ENCODE measurements around the gene IKBKE. TPM values are rescaled to one million over a fixed set of nuclear protein-coding genes. Genes with fewer than 3 reads are reported as not detected.
A peak's percentile ranks its signal among the peaks of the same experiment; 100 is the strongest.

The IKBKE gene
- total RNA-seq, 2 experiments from 2014 or later = 15.3 to 17.2 TPM

- Mint-ChIP-seq H3K9me3 (ENCODE audit: low read depth) (no peaks in the 10 kb centered on the region), H3K4me1 (peaks cover 6% of the 10 kb centered on the region), H3K27ac (no peak overlapping the region), H3K36me3 (ENCODE audit: low read depth) (no peaks in the 10 kb centered on the region), H3K4me3 (no peak overlapping the region), H3K27me3 (peaks cover 21% of the 10 kb centered on the region)
- DNase-seq = no peak
- ChIA-PET POLR2A (no interaction called here), CTCF (interaction anchor here (0.6 to 1.0 kb wide), 2 partner anchors 71 to 446 kb away, joined by 4 read pairs; no protein-coding TSS in a partner anchor)
- intact Hi-C loops (cut with DNase I, micrococcal nuclease) = no loop called here
- ATAC-seq = no peak
Measured at GRCh38 chr1:206513312-206514111, 43.2 kb downstream of the IKBKE start.

GRCh38 chr1:206514813-206515387 lies 44.6 kb downstream of the IKBKE start:
- Mint-ChIP-seq H3K36me3 (ENCODE audit: low read depth) (no peaks in the 10 kb centered on the region), H3K27ac (no peak overlapping the region), H3K4me3 (no peak overlapping the region), H3K4me1 (peaks cover 4% of the 10 kb centered on the region), H3K27me3 (peaks cover 9% of the 10 kb centered on the region), H3K9me3 (ENCODE audit: low read depth) (no peaks in the 10 kb centered on the region)
- no peak for ATAC-seq
- intact Hi-C loops (cut with DNase I, micrococcal nuclease) = no loop called here
- DNase-seq = no peak
- ChIA-PET POLR2A (no interaction called here), CTCF (interaction anchor here (1.0 to 1.1 kb wide), 2 partner anchors 39 to 69 kb away, joined by 4 read pairs; no protein-coding TSS in a partner anchor)

- ATAC-seq (no peak), DNase-seq (no peak)
- no peaks in the 10 kb centered on the region for H3K36me3 Mint-ChIP-seq (ENCODE audit: low read depth)
- peaks cover 2% of the 10 kb centered on the region for H3K27me3 Mint-ChIP-seq
- CTCF ChIA-PET = interaction anchor here (0.7 to 2.0 kb wide), 2 partner anchors 27 to 34 kb away, joined by 3 to 6 read pairs; no protein-coding TSS in a partner anchor
- intact Hi-C loops (cut with DNase I, micrococcal nuclease) = no loop called here
- no peaks in the 10 kb centered on the region for H3K9me3 Mint-ChIP-seq (ENCODE audit: low read depth)
- H3K4me1 Mint-ChIP-seq = peaks cover 4% of the 10 kb centered on the region
- POLR2A ChIA-PET = no interaction called here
- no peak overlapping the region for H3K27ac Mint-ChIP-seq
- H3K4me3 Mint-ChIP-seq = no peak overlapping the region
Measured at GRCh38 chr1:206516728-206516990, 46.4 kb downstream of the IKBKE start.

- intact Hi-C loops (cut with DNase I, micrococcal nuclease) = no loop called here
- Mint-ChIP-seq H3K4me3 (no peak overlapping the region), H3K27me3 (no peaks in the 10 kb centered on the region), H3K4me1 (peaks cover 4% of the 10 kb centered on the region), H3K27ac (no peak overlapping the region), H3K36me3 (ENCODE audit: low read depth) (no peaks in the 10 kb centered on the region), H3K9me3 (ENCODE audit: low read depth) (no peaks in the 10 kb centered on the region)
- DNase-seq (no peak), ATAC-seq (no peak)
- CTCF ChIA-PET = interaction anchor here (0.6 to 2.0 kb wide), 5 partner anchors 28 to 567 kb away, joined by 3 to 6 read pairs (median 4); no protein-coding TSS in a partner anchor
- POLR2A ChIA-PET = no interaction called here
Measured at GRCh38 chr1:206517784-206518183, 47.5 kb downstream of the IKBKE start.

- ChIA-PET CTCF (interaction anchor here (0.7 to 2.0 kb wide), 3 partner anchors 28 to 566 kb away, joined by 3 to 6 read pairs (median 4); no protein-coding TSS in a partner anchor), POLR2A (no interaction called here)
- no peaks in the 10 kb centered on the region for H3K36me3 Mint-ChIP-seq (ENCODE audit: low read depth)
- peaks cover 4% of the 10 kb centered on the region for H3K4me1 Mint-ChIP-seq
- no peak overlapping the region for H3K27ac Mint-ChIP-seq
- no peak for DNase-seq
- H3K27me3 Mint-ChIP-seq = no peaks in the 10 kb centered on the region
- no peak overlapping the region for H3K4me3 Mint-ChIP-seq
- no peaks in the 10 kb centered on the region for H3K9me3 Mint-ChIP-seq (ENCODE audit: low read depth)
- ATAC-seq = no peak
- intact Hi-C loops (cut with DNase I, micrococcal nuclease) = no loop called here
Measured at GRCh38 chr1:206518206-206518605, 47.9 kb downstream of the IKBKE start.

GRCh38 chr1:206518743-206519142 lies 48.5 kb downstream of the IKBKE start:
- H3K4me3 Mint-ChIP-seq = no peak overlapping the region
- H3K4me1 Mint-ChIP-seq = peaks cover 4% of the 10 kb centered on the region
- intact Hi-C loops (cut with DNase I, micrococcal nuclease) = loop anchor here in 1 of 2 experiments (1.0 kb wide), 1 partner anchor 9 kb away; no protein-coding TSS in a partner anchor
- H3K27ac Mint-ChIP-seq = no peak overlapping the region
- ATAC-seq = no peak
- CTCF ChIA-PET = interaction anchor here (0.7 kb wide), 1 partner anchor 92 kb away, joined by 3 read pairs; no protein-coding TSS in a partner anchor
- POLR2A ChIA-PET = no interaction called here
- H3K9me3 Mint-ChIP-seq (ENCODE audit: low read depth) = no peaks in the 10 kb centered on the region
- DNase-seq = no peak
- H3K36me3 Mint-ChIP-seq (ENCODE audit: low read depth) = no peaks in the 10 kb centered on the region
- no peaks in the 10 kb centered on the region for H3K27me3 Mint-ChIP-seq

GRCh38 chr1:206521127-206521526 lies 50.9 kb downstream of the IKBKE start:
- CTCF ChIA-PET = interaction anchor here (1.2 to 2.3 kb wide), 2 partner anchors 25 to 59 kb away, joined by 4 to 10 read pairs; no protein-coding TSS in a partner anchor
- H3K4me3 Mint-ChIP-seq = no peak overlapping the region
- H3K4me1 Mint-ChIP-seq = peaks cover 3% of the 10 kb centered on the region
- H3K27ac Mint-ChIP-seq = no peak overlapping the region
- H3K27me3 Mint-ChIP-seq = no peaks in the 10 kb centered on the region
- H3K36me3 Mint-ChIP-seq (ENCODE audit: low read depth) = no peaks in the 10 kb centered on the region
- ATAC-seq = no peak
- POLR2A ChIA-PET = interaction anchor here (0.6 kb wide), 1 partner anchor 25 kb away, joined by 5 read pairs; no protein-coding TSS in a partner anchor
- intact Hi-C loops (cut with DNase I, micrococcal nuclease) = no loop called here
- H3K9me3 Mint-ChIP-seq (ENCODE audit: low read depth) = no peaks in the 10 kb centered on the region
- no peak for DNase-seq

GRCh38 chr1:206521694-206522402 lies 51.6 kb downstream of the IKBKE start:
- intact Hi-C loops (cut with DNase I, micrococcal nuclease) = no loop called here
- Mint-ChIP-seq H3K27me3 (no peaks in the 10 kb centered on the region), H3K36me3 (ENCODE audit: low read depth) (no peaks in the 10 kb centered on the region), H3K27ac (no peak overlapping the region), H3K4me3 (no peak overlapping the region), H3K4me1 (no peaks in the 10 kb centered on the region), H3K9me3 (ENCODE audit: low read depth) (no peaks in the 10 kb centered on the region)
- CTCF ChIA-PET = interaction anchor here (0.6 to 2.3 kb wide), 6 partner anchors 18 to 72 kb away, joined by 3 to 10 read pairs (median 4); no protein-coding TSS in a partner anchor
- POLR2A ChIA-PET = interaction anchor here (0.6 kb wide), 1 partner anchor 25 kb away, joined by 5 read pairs; no protein-coding TSS in a partner anchor
- DNase-seq (no peak), ATAC-seq (no peak)

GRCh38 chr1:206524739-206525364 lies 54.6 kb downstream of the IKBKE start:
- H3K9me3 Mint-ChIP-seq (ENCODE audit: low read depth) = no peaks in the 10 kb centered on the region
- no peaks in the 10 kb centered on the region for H3K4me1 Mint-ChIP-seq
- DNase-seq = peak; percentile 34
- intact Hi-C loops (cut with DNase I, micrococcal nuclease) = no loop called here
- ChIA-PET POLR2A (interaction anchor here (0.6 kb wide), 1 partner anchor 55 kb away, joined by 4 read pairs; no protein-coding TSS in a partner anchor), CTCF (interaction anchor here (0.6 kb wide), 1 partner anchor 145 kb away, joined by 3 read pairs; no protein-coding TSS in a partner anchor)
- no peaks in the 10 kb centered on the region for H3K27me3 Mint-ChIP-seq
- no peak overlapping the region for H3K27ac Mint-ChIP-seq
- ATAC-seq = peak; percentile 73
- no peak overlapping the region for H3K4me3 Mint-ChIP-seq
- no peaks in the 10 kb centered on the region for H3K36me3 Mint-ChIP-seq (ENCODE audit: low read depth)

GRCh38 chr1:206526064-206526911 lies 56.0 kb downstream of the IKBKE start:
- no peaks in the 10 kb centered on the region for H3K4me1 Mint-ChIP-seq
- CTCF ChIA-PET = interaction anchor here (0.5 to 1.4 kb wide), 3 partner anchors 58 to 72 kb away, joined by 3 to 5 read pairs (median 3); no protein-coding TSS in a partner anchor
- POLR2A ChIA-PET = interaction anchor here (0.6 kb wide), 1 partner anchor 263 kb away, joined by 3 read pairs; no protein-coding TSS in a partner anchor
- no peaks in the 10 kb centered on the region for H3K36me3 Mint-ChIP-seq (ENCODE audit: low read depth)
- no peaks in the 10 kb centered on the region for H3K27me3 Mint-ChIP-seq
- ATAC-seq (no peak), DNase-seq (no peak)
- no peaks in the 10 kb centered on the region for H3K9me3 Mint-ChIP-seq (ENCODE audit: low read depth)
- no peak overlapping the region for H3K27ac Mint-ChIP-seq
- no peak overlapping the region for H3K4me3 Mint-ChIP-seq
- intact Hi-C loops (cut with DNase I, micrococcal nuclease) = no loop called here
